SH-SY5Y (cell line): ENCODE measurements around the gene DOK7.

Source experiments
- GATA2 ChIP-seq: IDR thresholded peaks from 2 replicates; pipeline ENCODE4 v1.6.1; 2011; ENCODE audit warnings: mild to moderate bottlenecking, low read depth, low read length
- GATA3 ChIP-seq: IDR thresholded peaks from 2 replicates; pipeline ENCODE4 v1.6.1; 2011; ENCODE audit warnings: low read depth, mild to moderate bottlenecking, low read length, moderate library complexity

- TF ChIP-seq GATA2, result no peak
- no peak for TF ChIP-seq GATA3
Measured at GRCh38 chr4:3417448-3417847, 45.7 kb upstream of the DOK7 start.
